IMR-90 (cell line): Measurements from ENCODE around the gene CCDC43. TPM values are rescaled to one million over a fixed set of nuclear protein-coding genes. Genes with fewer than 3 reads are reported as not detected.

ENCODE experiments used
- ATAC-seq: fragments of 200-7000 bp; cut with Tn5 transposase; 2 replicates; pipeline ENCODE4 v1.9.1; 2020; ENCODE audit warnings: low read depth, mild to moderate bottlenecking, moderate library complexity
- BruUV-seq: library from RNA; stranded (reverse); fragments of 400-500 nt; replicated peaks from 2 replicates; lab custom pipeline; 2021; lab: Mats Ljungman, UMichigan
- CTCF ChIA-PET: fragments of 300-600 bp; formaldehyde crosslinking; extraction: SDS; loops from one replicate; lab custom pipeline; 2021; ENCODE audit warnings: antibody characterized with exemption; lab: Yijun Ruan, JAX
- POLR2A ChIA-PET: fragments of 300-600 bp; sonication (Branson Sonifier 250); formaldehyde crosslinking; loops from one replicate; lab custom pipeline; 2022; ENCODE audit warnings: antibody characterized with exemption; ENCODE audit not compliant: unreplicated experiment; lab: Charles Lee
- DNase-seq: peaks from one replicate; pipeline ENCODE4 v3.0.0; 2013
- H2AFZ ChIP-seq: replicated peaks from 2 replicates; pipeline ENCODE3; 2013; ENCODE audit warnings: low read length, mild to moderate bottlenecking; ENCODE audit not compliant: poor library complexity
- H2AK5ac ChIP-seq: 2 replicates; pipeline ENCODE4 v1.6.1; 2013; ENCODE audit warnings: low read depth, low read length, inconsistent platforms
- H2AK9ac ChIP-seq: replicated peaks from 2 replicates; pipeline ENCODE3; 2013; ENCODE audit warnings: mild to moderate bottlenecking, low read depth, low read length, moderate library complexity; ENCODE audit not compliant: poor library complexity
- H2BK120ac ChIP-seq: 2 replicates; pipeline ENCODE4 v1.6.1; 2013; ENCODE audit warnings: low read depth, low read length, inconsistent platforms
- H2BK15ac ChIP-seq: 3 replicates; pipeline ENCODE4 v1.6.1; 2013; ENCODE audit warnings: low read depth, low read length, inconsistent platforms
- H2BK20ac ChIP-seq: 2 replicates; pipeline ENCODE4 v1.6.1; 2013; ENCODE audit warnings: low read depth, mild to moderate bottlenecking, inconsistent platforms, low read length, moderate library complexity
- H2BK5ac ChIP-seq: 2 replicates; pipeline ENCODE4 v1.6.1; 2013; ENCODE audit warnings: mild to moderate bottlenecking, low read depth, low read length, inconsistent platforms; ENCODE audit not compliant: poor library complexity, severe bottlenecking
- H3K14ac ChIP-seq: replicated peaks from 2 replicates; pipeline ENCODE4 v1.6.1; 2013; ENCODE audit warnings: low read depth, low read length, inconsistent platforms
- H3K18ac ChIP-seq: 2 replicates; pipeline ENCODE4 v1.6.1; 2013; ENCODE audit warnings: low read depth, low read length, control low read depth
- H3K23ac ChIP-seq: 2 replicates; pipeline ENCODE4 v1.6.1; 2013; ENCODE audit warnings: low read depth, low read length, inconsistent platforms
- H3K27ac ChIP-seq: 2 replicates; pipeline ENCODE4 v1.5.1; 2013; ENCODE audit warnings: mild to moderate bottlenecking, control low read depth, low read length; ENCODE audit not compliant: insufficient read depth
- H3K27me3 ChIP-seq: 2 replicates; pipeline ENCODE4 v1.6.1; 2013; ENCODE audit warnings: low read length; ENCODE audit not compliant: control insufficient read depth, insufficient read depth
- H3K36me3 ChIP-seq: 2 replicates; pipeline ENCODE4 v1.6.1; 2013; ENCODE audit warnings: low read length, mixed read lengths; ENCODE audit not compliant: control insufficient read depth, insufficient read depth
- H3K4ac ChIP-seq: 2 replicates; pipeline ENCODE4 v1.6.1; 2013; ENCODE audit warnings: low read depth, low read length, inconsistent platforms
- H3K4me1 ChIP-seq: 2 replicates; pipeline ENCODE4 v1.6.1; 2013; ENCODE audit warnings: low read length, mixed read lengths; ENCODE audit not compliant: control insufficient read depth, insufficient read depth
- H3K4me2 ChIP-seq: 2 replicates; pipeline ENCODE4 v1.6.1; 2013; ENCODE audit warnings: low read depth, mild to moderate bottlenecking, control low read depth, low read length, moderate library complexity
- H3K4me3 ChIP-seq: 2 replicates; pipeline ENCODE4 v1.5.1; 2013; ENCODE audit warnings: low read depth, mild to moderate bottlenecking, control low read depth, low read length, moderate library complexity; ENCODE audit not compliant: insufficient read depth
- H3K56ac ChIP-seq: 2 replicates; pipeline ENCODE4 v1.6.1; 2013; ENCODE audit warnings: low read length, inconsistent platforms; ENCODE audit not compliant: insufficient read depth; ENCODE audit errors: extremely low read depth
- H3K79me1 ChIP-seq, 2 experiments: 2 replicates each; pipeline ENCODE4 v1.6.1; 2013; ENCODE audit warnings: low read length in 2 of 2, inconsistent platforms in 1 of 2, low read depth in 1 of 2
- H3K9ac ChIP-seq: 2 replicates; pipeline ENCODE4 v1.6.1; 2013; ENCODE audit warnings: low read depth, low read length, control low read depth
- H3K9me1 ChIP-seq: 2 replicates; pipeline ENCODE4 v1.6.1; 2013; ENCODE audit warnings: low read length, inconsistent platforms; ENCODE audit not compliant: insufficient read depth
- H3K9me3 ChIP-seq: 2 replicates; pipeline ENCODE4 v1.6.1; 2013; ENCODE audit warnings: low read length; ENCODE audit not compliant: control insufficient read depth, insufficient read depth
- H4K20me1 ChIP-seq: 2 replicates; pipeline ENCODE4 v1.6.1; 2013; ENCODE audit warnings: low read length, inconsistent platforms; ENCODE audit not compliant: insufficient read depth
- H4K5ac ChIP-seq: 2 replicates; pipeline ENCODE4 v1.6.1; 2013; ENCODE audit warnings: mild to moderate bottlenecking, low read depth, low read length, control low read depth
- H4K8ac ChIP-seq, 2 experiments: 2 replicates each; pipeline ENCODE4 v1.6.1; 2013; ENCODE audit warnings: low read depth in 2 of 2, low read length in 2 of 2, control low read depth in 1 of 2, inconsistent platforms in 1 of 2
- H4K91ac ChIP-seq: 2 replicates; pipeline ENCODE4 v1.6.1; 2013; ENCODE audit warnings: low read depth, low read length, inconsistent platforms; ENCODE audit not compliant: insufficient read depth
- BHLHE40 ChIP-seq: fragments of 150-350 bp; IDR thresholded peaks from 2 replicates; pipeline ENCODE4 v1.6.1; 2016; ENCODE audit warnings: mild to moderate bottlenecking, low read depth, low read length
- CHD1 ChIP-seq: IDR thresholded peaks from 2 replicates; pipeline ENCODE4 v1.6.1; 2012; ENCODE audit warnings: low read depth, low read length, improper control_type of control experiment
- FOS ChIP-seq: fragments of 150-350 bp; IDR thresholded peaks from 2 replicates; pipeline ENCODE4 v1.6.1; 2016; ENCODE audit warnings: low read depth, low read length
- MAFK ChIP-seq: IDR thresholded peaks from 2 replicates; pipeline ENCODE4 v1.6.1; 2012; ENCODE audit warnings: low read depth, low read length, improper control_type of control experiment
- MAZ ChIP-seq: IDR thresholded peaks from 2 replicates; pipeline ENCODE4 v1.6.1; 2012; ENCODE audit warnings: low read depth, mild to moderate bottlenecking, low read length, improper control_type of control experiment, moderate library complexity, borderline replicate concordance
- MXI1 ChIP-seq: IDR thresholded peaks from 2 replicates; pipeline ENCODE4 v1.6.1; 2012; ENCODE audit warnings: low read depth, mild to moderate bottlenecking, low read length, moderate library complexity, borderline replicate concordance
- NFE2L2 ChIP-seq: fragments of 150-350 bp; IDR thresholded peaks from 2 replicates; pipeline ENCODE4 v1.6.1; 2016; ENCODE audit warnings: low read depth, mild to moderate bottlenecking, low read length
- POLR2A ChIP-seq: IDR thresholded peaks from 2 replicates; pipeline ENCODE4 v1.6.1; 2012; ENCODE audit warnings: mild to moderate bottlenecking, low read depth, low read length
- RAD21 ChIP-seq: IDR thresholded peaks from 2 replicates; pipeline ENCODE4 v1.6.1; 2012; ENCODE audit warnings: low read length, improper control_type of control experiment
- RCOR1 ChIP-seq: IDR thresholded peaks from 2 replicates; pipeline ENCODE4 v1.6.1; 2012; ENCODE audit warnings: mild to moderate bottlenecking, low read length, improper control_type of control experiment; ENCODE audit not compliant: insufficient replicate concordance
- RFX5 ChIP-seq: IDR thresholded peaks from 2 replicates; pipeline ENCODE4 v1.8.0; 2012; ENCODE audit warnings: low read depth, mild to moderate bottlenecking, low read length, moderate library complexity
- SMC3 ChIP-seq: fragments of 150-350 bp; IDR thresholded peaks from 2 replicates; pipeline ENCODE4 v1.6.1; 2016; ENCODE audit warnings: low read depth, mild to moderate bottlenecking, antibody characterized with exemption, low read length, moderate library complexity
- WGBS, 2 experiments: methylation state at CpG; one replicate each; pipeline versions ENCODE4 v1.1.5 to v1.1.7; 2013; ENCODE audit warnings: missing lambda C conversion rate in 2 of 2; ENCODE audit not compliant: insufficient read length in 1 of 2; ENCODE audit errors: extremely low coverage in 2 of 2; 5-methylcytosine and 5-hydroxymethylcytosine counted together
- dilution Hi-C: fragments of 300-500 bp; cut with HindIII; formaldehyde crosslinking; loops from one replicate; pipeline ENCODE4 v1.14.3; 2018; ENCODE audit warnings: low sequenced_read_pairs; ENCODE audit not compliant: unreplicated experiment
- in situ Hi-C: fragments of 300-500 bp; cut with MboI; formaldehyde crosslinking; loops from 3 replicates; pipeline ENCODE4 v1.14.3; 2019; ENCODE audit warnings: low sequenced_read_pairs, inconsistent platforms, mixed read lengths
- intact Hi-C: fragments of 100-400 bp; cut with micrococcal nuclease; formaldehyde crosslinking; loops from 2 replicates; pipeline ENCODE4 v1.10.0; 2022
- polyA plus RNA-seq, 3 experiments: library from polyadenylated mRNA; depleted of rRNA; stranded (reverse); fragments of >200 nt; gene quantifications; 2 replicates each; pipeline ENCODE4 v1.2.3, GENCODE V29; 2012; ENCODE audit warnings: low replicate concordance in 1 of 3
- total RNA-seq: library from RNA; depleted of rRNA; stranded (reverse); fragments of >200 nt; gene quantifications from 2 replicates; pipeline ENCODE4 v1.2.3, GENCODE V29; 2012
- TF ChIP-seq, protein P1 (sequence below): fragments of 150-350 bp; IDR thresholded peaks from 2 replicates; pipeline ENCODE4 v1.6.1; 2017; ENCODE audit warnings: mild to moderate bottlenecking, antibody characterized with exemption, low read length, low read depth
- TF ChIP-seq, protein P2 (sequence below): conservative IDR thresholded peaks from 2 replicates; pipeline ENCODE4 v1.5.1; 2012; ENCODE audit warnings: mild to moderate bottlenecking, low read depth, low read length, improper control_type of control experiment
- TF ChIP-seq, protein P3 (sequence below): fragments of 150-350 bp; IDR thresholded peaks from 2 replicates; pipeline ENCODE4 v1.6.1; 2016; ENCODE audit warnings: low read depth, mild to moderate bottlenecking, low read length, moderate library complexity, borderline replicate concordance

Gene CCDC43
- total and polyA plus RNA-seq, 2 of the 4 experiments (the other 2 are of a cell fraction): 11.3 to 20.8 TPM

DNA sequence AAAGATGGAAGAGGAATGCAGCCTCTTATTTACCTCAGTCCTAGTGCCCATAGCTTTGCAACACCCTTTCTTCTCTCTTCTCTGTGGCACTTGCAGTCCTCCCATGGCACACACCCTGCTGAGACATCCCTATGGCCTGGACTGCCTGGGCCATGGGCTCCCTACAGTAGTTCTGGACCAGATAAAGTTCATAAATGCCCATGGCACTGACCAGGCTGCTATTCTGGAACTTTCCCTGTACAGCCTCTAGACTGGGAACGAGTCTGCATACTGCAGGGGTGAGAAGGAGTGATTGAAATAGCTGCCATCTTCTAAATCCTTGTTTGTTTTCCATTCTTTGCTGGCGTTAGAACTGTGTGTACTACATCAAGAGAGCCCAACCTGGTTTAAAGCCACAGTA, 44.7 kb upstream of the CCDC43 start:
- dilution Hi-C loops: no loop called here
- POLR2A ChIA-PET: no interaction called here
- WGBS, 2 experiments: no CpG with 5 or more reads among the region's 2 CpGs

More for the DNA sequence above, 44.7 kb upstream of the CCDC43 start:
- no peak overlapping the region for H2BK5ac ChIP-seq
- H3K9me1 ChIP-seq: peaks cover 2% of the 10 kb centered on the region; the same call in 1 of the 2 replicates
- no peak overlapping the region for H2BK120ac ChIP-seq
- H3K9me3 ChIP-seq: no peaks in the 10 kb centered on the region
- H3K27ac ChIP-seq: no peak overlapping the region
- no peaks in the 10 kb centered on the region for H4K20me1 ChIP-seq
- no peak overlapping the region for H3K9ac ChIP-seq
- H2AK5ac ChIP-seq: no peak overlapping the region
- H3K14ac ChIP-seq: no peak overlapping the region
- TF ChIP-seq, protein P1, sequence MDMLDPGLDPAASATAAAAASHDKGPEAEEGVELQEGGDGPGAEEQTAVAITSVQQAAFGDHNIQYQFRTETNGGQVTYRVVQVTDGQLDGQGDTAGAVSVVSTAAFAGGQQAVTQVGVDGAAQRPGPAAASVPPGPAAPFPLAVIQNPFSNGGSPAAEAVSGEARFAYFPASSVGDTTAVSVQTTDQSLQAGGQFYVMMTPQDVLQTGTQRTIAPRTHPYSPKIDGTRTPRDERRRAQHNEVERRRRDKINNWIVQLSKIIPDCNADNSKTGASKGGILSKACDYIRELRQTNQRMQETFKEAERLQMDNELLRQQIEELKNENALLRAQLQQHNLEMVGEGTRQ: no peak
- TF ChIP-seq SMC3 (no peak), BHLHE40 (no peak), RCOR1 (no peak), POLR2A (no peak), CHD1 (no peak), MAZ (no peak), RAD21 (no peak), FOS (no peak), MAFK (no peak), MXI1 (no peak), RFX5 (no peak), NFE2L2 (no peak)
- TF ChIP-seq, protein P2, sequence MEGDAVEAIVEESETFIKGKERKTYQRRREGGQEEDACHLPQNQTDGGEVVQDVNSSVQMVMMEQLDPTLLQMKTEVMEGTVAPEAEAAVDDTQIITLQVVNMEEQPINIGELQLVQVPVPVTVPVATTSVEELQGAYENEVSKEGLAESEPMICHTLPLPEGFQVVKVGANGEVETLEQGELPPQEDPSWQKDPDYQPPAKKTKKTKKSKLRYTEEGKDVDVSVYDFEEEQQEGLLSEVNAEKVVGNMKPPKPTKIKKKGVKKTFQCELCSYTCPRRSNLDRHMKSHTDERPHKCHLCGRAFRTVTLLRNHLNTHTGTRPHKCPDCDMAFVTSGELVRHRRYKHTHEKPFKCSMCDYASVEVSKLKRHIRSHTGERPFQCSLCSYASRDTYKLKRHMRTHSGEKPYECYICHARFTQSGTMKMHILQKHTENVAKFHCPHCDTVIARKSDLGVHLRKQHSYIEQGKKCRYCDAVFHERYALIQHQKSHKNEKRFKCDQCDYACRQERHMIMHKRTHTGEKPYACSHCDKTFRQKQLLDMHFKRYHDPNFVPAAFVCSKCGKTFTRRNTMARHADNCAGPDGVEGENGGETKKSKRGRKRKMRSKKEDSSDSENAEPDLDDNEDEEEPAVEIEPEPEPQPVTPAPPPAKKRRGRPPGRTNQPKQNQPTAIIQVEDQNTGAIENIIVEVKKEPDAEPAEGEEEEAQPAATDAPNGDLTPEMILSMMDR: no peak
- TF ChIP-seq, protein P3, sequence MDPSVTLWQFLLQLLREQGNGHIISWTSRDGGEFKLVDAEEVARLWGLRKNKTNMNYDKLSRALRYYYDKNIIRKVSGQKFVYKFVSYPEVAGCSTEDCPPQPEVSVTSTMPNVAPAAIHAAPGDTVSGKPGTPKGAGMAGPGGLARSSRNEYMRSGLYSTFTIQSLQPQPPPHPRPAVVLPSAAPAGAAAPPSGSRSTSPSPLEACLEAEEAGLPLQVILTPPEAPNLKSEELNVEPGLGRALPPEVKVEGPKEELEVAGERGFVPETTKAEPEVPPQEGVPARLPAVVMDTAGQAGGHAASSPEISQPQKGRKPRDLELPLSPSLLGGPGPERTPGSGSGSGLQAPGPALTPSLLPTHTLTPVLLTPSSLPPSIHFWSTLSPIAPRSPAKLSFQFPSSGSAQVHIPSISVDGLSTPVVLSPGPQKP: no peak
- intact Hi-C loops (no loop called here), in situ Hi-C loops (no loop called here)
- H2AK9ac ChIP-seq: no peak overlapping the region
- ATAC-seq (no peak), DNase-seq (no peak)
- no peak overlapping the region for H4K5ac ChIP-seq
- no peak overlapping the region for H3K4me2 ChIP-seq
- no peak overlapping the region for H3K56ac ChIP-seq
- no peak overlapping the region for H2BK15ac ChIP-seq
- CTCF ChIA-PET: no interaction called here
- H3K4me1 ChIP-seq: no peaks in the 10 kb centered on the region
- no peak overlapping the region for H4K91ac ChIP-seq
- H3K27me3 ChIP-seq: no peaks in the 10 kb centered on the region
- H3K4me3 ChIP-seq: no peak overlapping the region
- no TSS peak for BruUV-seq
- H3K36me3 ChIP-seq: peaks cover 5% of the 10 kb centered on the region
- H3K4ac ChIP-seq: no peak overlapping the region
- H2BK20ac ChIP-seq: no peak overlapping the region
- 0 out of 4 replicates have a peak, but pooled peaks cover 0 to 3% of the 10 kb centered on the region in 2 experiments for H3K79me1 ChIP-seq
- no peak overlapping the region for H4K8ac ChIP-seq
- H2AFZ ChIP-seq: no peak overlapping the region
- H3K23ac ChIP-seq: no peak overlapping the region
- no peak overlapping the region for H3K18ac ChIP-seq
